Ramos (cell line): ENCODE data around the gene FSIP1.

Source experiments
- in situ Hi-C: fragments of 300-500 bp; cut with MboI; formaldehyde crosslinking; loops from one replicate; pipeline ENCODE4 v1.14.3; 2022; ENCODE audit warnings: low sequenced_read_pairs; ENCODE audit not compliant: unreplicated experiment

The FSIP1 gene

DNA sequence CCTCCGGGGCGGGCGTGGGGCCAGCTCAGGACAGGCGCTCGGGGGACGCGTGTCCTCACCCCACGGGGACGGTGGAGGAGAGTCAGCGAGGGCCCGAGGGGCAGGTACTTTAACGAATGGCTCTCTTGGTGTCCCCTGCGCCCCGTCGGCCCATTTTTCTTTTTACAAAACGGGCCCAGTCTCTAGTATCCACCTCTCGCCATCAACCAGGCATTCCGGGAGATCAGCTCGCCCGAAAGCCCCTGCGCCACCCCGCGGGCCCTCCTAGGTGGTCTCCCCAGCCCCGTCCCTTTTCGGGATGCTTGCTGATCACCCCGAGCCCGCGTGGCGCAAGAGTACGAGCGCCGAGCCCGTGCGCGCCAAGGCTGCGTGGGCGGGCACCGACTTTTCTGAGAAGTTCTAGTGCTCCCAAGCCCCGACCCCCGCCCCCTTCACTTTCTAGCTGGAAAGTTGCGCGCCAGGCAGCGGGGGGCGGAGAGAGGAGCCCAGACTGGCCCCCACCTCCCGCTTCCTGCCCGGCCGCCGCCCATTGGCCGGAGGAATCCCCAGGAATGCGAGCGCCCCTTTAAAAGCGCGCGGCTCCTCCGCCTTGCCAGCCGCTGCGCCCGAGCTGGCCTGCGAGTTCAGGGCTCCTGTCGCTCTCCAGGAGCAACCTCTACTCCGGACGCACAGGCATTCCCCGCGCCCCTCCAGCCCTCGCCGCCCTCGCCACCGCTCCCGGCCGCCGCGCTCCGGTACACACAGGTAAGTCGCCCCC, 202.0 kb downstream of the FSIP1 start, which contains the start of gene THBS1:
Gene THBS1 (plus strand): TSS at position 595 of the 757 bp plus-strand sequence. CDS start 779 bp downstream, outside the sequence.
- in situ Hi-C loops, result loop anchor here (25.0 kb wide), 1 partner anchor 768 kb away; no protein-coding TSS in a partner anchor

DNA sequence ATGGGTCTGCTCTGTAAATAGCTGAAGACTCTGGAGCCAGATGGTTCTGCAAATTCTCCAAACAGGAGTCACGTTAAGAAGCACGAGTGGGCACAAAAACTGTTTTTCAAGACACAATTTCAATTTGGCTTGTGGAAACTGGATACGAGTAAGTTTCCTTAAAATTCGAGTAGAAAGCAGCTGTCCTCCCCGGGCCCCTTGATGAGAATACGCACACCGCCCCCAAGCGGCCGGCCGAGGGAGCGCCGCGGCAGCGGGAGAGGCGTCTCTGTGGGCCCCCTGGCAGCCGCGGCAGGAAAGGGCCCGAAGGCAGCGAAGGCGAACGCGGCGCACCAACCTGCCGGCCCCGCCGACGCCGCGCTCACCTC, 202.5 kb downstream of the FSIP1 start:
- in situ Hi-C loops, result loop anchor here (25.0 kb wide), 1 partner anchor 768 kb away; no protein-coding TSS in a partner anchor

DNA sequence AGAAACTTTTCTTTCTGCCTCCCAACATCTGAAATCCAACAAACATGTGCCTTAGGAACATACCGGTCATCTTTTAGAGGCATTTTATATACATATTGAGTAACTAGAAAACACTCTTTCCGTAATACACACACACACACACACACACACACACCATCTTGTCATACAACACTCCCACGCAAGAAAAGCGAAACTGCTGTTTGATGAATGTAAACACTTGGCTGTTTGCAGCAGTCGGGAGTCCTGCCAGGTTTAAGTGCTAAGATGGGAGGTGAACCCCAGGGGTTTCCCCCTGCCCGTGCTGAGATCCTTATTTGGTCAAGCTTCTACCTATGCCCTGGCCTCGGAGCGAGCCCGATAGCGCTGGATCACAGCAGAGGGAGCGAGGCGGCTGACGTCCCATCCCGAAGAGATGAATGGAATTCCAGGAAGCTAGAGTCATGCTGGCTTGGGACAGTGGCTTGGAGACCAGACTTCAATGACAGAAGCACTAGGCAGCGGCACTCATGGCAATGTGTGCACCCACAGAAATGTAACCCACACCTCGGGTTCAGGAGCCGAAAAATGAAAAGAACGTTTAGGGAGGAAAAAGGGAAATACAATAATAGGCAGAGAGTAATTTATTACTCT, 203.0 kb downstream of the FSIP1 start:
- in situ Hi-C loops, result loop anchor here (10.0 to 25.0 kb wide), 2 partner anchors 455 to 767 kb away; no protein-coding TSS in a partner anchor

DNA sequence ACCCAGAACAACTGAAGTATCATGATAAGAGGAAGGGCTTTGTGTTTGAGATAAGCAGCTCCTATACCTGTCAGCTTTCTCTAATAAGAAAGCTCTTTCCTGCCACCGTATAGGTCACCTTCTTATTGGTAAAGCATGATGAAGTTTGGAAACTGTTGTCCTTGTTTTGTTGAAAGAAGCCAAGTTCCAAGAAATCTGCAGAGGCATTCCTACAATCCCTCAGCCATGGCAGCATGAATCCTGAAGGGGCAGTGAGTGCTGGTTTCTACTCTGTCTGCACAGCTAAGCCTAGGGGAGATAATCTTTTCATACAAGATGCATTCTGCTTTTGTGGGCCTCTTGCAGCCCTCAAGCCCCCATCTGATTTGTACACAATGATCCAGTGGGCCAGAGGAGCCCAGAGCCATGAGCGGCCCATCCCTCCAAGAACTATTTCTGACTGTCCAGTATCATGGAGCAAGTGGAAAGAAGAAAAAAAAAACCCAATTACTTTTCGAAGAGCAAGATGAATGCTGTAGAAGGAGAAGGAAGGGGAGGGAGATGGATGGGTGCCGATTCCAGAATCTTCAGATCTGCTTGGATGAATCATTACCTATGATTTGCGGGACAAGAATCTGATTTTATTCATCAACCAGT, 203.7 kb downstream of the FSIP1 start:
- in situ Hi-C loops, result loop anchor here (10.0 to 25.0 kb wide), 2 partner anchors 454 to 767 kb away; no protein-coding TSS in a partner anchor

DNA sequence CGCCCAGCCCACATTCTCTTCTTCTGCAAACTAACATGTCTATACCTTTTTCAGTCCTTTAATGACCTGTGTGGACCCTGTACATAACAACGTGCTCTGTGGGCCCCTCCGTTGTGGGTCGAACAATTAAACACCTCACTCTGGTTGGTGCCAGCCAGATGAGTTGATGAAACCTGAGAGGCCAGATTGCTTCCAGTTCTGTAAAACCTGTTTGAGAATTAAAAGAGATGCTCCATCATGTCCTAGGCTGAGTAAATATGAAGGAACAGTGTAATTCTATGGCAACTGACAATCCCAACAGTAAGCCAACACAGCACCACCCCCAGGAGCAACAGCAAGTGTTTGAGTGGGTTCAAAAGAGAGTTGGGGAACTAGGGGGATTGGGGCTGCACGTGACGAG, 207.5 kb downstream of the FSIP1 start:
- in situ Hi-C loops, result loop anchor here (10.0 to 25.0 kb wide), 2 partner anchors 450 to 763 kb away; no protein-coding TSS in a partner anchor

DNA sequence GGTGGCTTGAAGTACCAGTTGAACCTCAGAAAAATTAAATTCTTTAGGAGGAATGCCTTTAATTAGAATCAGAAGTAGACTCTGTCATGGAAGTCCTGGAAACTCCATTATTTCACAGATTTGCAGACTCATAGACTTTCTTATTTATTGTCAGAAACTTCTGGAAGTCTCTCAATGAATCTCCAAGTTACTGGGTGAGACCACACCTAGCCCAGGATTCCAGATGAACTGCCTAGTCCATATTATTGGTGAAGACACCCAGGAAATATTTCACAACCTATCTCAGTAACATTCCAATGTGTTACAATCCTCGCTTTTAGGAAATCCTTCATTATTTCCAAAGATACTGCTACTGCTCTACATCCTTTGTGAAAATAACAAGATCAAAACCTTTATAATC, 208.2 kb downstream of the FSIP1 start:
- in situ Hi-C loops, result loop anchor here (10.0 kb wide), 1 partner anchor 450 kb away; no protein-coding TSS in a partner anchor

DNA sequence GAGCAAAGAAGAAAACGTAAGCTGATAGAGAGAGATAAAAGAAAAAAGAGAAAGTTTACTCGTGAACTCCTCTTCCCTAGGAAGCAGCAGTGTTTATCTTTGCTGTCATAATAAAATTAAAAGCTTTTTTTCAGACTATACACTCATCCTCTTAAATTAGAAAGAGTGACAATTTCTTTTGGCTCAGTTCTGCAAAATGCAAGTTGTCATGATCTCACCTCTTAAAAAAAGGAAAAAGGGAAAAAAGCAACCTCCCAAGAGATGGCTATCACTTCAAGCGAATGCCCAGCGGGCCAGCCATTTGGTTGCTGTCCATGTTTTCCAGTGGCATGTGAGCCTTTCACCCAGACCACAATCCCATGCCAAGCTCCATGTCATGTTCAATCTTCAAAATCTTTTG, 208.8 kb downstream of the FSIP1 start:
- in situ Hi-C loops, result loop anchor here (10.0 kb wide), 1 partner anchor 449 kb away; no protein-coding TSS in a partner anchor

DNA sequence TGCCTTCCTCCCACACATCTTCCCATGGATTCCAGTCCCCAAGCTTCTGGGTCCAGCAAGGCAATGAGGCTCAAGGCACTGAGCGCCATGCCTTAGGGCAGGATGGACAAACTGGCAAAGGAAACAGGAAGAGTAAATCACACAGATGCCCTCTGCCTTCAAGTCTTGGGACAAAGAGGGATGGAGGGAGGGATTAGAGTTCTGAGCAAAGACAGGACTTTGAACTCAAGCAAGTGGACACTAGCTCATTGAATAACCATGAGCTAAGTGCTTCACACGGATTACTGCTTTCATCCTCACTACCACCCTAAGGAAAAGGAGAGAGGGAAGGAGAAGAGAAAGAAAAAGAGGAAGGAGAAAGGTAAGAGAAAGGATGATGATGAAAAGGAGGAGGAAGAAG, 209.4 kb downstream of the FSIP1 start:
- in situ Hi-C loops, result loop anchor here (10.0 kb wide), 1 partner anchor 448 kb away; no protein-coding TSS in a partner anchor

DNA sequence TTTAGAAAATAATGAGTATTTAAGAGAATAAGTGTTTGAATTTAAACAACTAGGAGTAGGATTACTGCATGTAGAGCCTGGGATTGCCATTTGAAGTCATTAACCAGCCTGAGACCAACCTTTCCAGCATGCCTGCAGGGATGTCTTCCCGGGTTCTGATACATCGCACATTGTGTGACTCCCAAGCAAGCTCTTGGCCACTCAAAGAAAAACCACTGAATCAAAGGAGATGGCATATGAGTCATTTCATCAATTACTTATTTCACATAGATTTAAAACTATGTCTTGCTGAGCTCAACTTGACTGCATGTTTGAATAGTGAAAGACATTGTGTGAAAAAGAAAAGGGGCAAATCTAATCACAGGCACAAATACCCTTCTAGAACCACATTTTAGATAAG, 216.8 kb downstream of the FSIP1 start:
- in situ Hi-C loops, result no loop called here

DNA sequence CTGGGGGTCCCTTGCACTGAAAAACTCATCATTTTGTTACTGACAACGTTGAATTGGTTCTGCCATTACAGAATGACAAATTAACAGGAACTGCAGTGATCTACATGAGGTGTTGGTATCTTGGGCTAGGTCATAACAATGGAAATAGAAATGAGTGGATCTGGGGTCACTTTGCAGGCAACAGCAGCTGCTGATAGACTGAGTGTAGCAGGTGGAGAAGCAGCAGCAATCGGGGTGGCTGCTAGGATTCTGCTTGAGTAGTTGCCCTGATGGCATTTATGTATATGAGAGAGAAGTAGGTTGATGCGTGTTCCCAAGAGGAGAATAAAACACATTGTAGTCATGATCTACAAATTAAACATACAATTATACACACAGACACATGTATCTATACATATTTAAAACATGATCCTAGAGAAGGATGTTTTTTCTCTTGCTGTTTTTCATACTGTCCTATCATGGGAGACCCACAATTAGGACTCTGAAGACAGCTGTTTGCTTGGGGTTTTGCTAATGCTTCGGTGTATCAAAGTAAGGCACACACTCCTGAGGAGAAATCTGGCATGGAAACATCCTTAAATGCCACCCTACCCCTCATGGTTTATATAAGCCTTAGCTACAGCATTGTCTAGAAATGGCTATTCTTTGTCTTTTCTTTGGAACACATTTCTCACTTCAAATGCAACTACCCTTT, 217.5 kb downstream of the FSIP1 start:
- in situ Hi-C loops, result no loop called here

DNA sequence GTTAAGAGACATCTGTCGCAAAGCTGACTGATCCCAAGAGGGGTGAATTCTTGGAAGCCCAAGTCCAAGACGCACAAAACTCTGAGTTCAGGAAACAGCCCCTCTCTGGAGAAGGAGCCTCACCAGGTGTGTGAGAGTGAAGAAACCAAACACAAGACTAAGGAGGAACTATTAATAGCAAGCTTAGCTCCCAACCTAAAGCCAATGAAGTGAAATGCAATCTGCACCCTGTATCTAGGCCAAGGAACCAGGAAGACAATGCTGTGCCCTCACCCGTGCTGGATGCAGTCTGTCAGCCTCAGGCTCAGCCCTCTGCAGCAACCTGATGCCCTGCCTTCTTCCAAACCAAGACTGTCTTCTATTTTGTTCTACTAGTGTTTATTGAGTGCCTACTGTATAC, 224.2 kb downstream of the FSIP1 start:
- in situ Hi-C loops, result no loop called here

DNA sequence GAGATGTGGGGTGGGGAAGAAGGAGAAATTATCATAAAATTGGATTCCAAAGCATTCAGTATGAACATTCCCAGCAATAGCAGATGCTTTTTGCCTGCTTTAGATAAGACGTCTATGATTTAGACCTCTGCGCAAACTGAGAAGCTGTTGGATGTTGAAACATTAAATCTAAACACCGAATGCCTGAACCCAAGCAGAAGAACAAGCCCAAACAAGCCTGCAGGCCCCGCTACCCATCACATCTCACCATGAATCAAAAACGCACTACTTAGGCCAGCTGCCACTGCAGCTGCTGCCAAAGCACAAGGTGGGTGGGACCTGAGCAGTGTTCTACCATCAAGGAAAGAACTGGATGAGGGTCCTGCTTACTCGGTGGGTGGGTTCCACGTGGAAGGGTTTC, 226.2 kb downstream of the FSIP1 start:
- in situ Hi-C loops, result no loop called here

DNA sequence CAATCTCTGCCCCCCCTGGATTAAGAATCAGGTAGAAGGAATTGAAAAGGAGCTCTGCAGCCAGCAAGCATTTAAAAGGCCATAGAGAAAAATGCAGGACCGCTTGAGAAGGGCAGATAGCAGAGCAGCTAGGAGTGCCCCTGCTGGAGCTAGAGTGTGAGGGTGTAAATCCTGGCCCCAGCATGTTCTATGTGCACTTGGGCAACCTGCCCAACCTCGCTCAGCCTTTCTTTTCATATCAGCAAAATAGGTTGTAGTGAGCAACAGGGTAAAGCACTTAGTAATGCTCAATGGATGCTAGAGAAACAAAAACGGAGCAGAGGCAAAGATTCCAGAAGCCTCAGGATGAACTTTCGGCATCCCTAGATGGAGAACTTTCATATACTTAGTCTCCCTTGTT, 226.8 kb downstream of the FSIP1 start:
- in situ Hi-C loops, result no loop called here

DNA sequence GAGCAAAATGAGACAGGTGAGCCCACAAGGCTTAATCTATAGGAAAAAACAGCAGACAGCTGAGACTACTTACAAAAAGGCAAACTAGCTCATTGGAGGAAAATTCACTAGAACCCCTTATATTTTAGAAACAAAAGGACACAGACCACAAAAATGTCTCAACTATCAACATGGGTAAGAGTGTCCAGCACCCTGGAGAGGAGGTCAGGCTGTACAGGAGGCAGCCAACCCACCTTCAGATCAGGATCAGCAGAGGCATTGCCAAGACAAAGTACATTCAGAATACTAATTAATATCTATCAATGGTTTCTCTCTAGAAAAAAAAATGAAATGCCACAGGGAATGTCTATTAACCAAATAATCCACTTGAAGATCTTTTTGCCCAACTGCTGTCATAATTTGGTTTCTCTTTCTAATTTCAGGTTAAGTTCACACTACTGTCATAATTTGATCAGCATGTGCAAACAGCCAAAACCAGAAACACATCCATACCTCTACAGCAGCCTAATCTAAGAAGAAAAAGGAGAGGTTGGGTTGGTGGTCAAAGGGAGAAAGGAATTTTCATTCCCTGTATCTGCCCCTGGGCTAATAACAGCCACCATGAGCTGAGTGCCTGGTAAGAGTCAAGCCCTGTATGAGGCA, 227.8 kb downstream of the FSIP1 start:
- in situ Hi-C loops, result no loop called here

DNA sequence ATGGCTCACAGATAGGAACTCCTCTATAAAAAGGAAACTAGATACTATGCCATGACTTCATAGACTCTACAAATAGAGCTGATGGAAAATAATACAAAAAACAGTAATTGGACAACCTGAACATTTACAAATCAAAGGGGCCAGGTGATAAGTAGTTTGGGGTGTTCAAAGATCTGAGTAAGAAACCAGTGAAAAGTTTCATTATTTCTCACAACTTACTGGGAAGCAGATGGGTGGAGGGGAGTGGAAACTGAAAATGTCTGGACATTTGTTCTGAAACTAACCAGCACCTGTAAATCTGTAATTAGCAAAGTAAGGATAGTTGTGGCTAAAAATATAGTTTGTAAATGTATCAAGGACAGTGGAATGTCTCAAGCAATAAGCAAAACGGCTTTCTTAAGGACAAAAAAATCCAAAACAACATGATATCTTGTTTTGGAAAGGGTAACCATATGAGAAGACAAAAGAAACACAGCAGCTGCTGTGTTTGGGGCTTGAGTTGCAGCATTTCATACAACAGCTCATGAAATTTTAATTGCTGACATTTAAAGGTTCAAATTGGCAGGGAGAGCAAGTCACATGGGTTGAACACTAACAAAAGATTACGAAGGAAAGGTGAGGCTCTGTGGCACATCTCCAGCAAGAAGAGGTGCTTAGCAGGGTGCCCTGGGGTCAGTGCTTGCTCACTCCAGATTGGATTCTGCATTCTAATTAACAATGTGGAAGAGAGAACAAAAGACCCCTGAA, 228.5 kb downstream of the FSIP1 start:
- in situ Hi-C loops, result no loop called here

DNA sequence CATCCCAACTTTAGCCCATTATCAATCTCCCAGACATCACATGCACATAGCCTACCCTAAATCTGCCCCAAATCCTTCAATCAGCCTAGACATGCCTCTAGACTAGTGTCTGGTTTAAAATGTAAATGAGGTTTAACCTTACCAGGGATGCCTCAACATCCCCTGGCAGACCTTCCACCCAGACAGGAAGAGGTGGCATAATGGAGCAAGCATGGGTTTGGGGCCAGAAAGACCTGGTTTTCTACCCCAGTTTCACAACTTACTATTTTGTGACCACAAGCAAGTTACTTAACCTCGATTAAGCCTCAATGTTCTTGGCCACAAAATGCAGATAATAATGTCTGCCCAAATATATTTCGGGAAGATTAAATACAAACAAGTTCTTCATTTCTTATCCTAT, 230.1 kb downstream of the FSIP1 start:
- in situ Hi-C loops, result no loop called here

DNA sequence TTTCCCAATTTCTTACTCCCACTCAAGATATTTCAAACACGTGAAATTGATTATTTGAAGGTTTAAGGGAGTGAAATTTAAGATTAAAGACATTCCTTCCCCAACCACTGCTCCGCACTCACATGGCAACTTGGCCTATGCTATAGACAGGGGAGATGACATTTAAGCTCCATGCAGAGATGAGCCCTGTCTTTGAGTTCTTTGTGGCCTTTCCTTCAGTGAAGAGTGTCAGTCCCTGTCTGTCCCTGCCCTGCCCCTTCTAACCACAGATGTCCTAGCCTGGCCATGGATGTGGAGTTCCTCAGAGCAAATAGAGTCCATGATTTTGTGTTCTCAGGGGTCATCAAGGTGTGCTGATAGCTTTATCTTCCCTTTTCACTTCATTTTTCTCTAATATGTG, 231.2 kb downstream of the FSIP1 start:
- in situ Hi-C loops, result no loop called here
